NCI-H1436 (cell line): ENCODE results near the gene HMOX2.

Source experiments
- DNase-seq: peaks from one replicate; lab custom pipeline; 2025; lab: John Stamatoyannopoulos, UW

Gene HMOX2

DNA sequence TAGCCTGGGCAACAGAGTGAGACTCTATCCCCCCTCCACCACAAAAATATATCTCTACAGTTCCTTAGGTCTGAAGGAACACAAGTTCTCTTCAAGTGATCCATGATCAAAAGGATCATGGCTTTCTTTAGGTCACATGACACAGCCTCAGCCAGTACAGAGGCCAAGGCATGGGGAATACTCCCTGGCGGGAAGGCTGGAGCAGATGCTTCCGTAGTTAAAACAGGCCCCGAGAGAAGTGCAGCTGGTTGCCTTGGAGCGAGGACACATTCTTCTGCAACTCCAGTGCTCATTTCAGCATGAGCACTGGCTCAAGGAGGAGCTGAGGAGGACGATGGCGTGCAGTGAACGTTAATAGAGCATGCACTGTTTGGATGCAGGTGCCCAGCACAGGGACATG is 48.9 kb downstream of the HMOX2 start:
- DNase-seq, result no peak

DNA sequence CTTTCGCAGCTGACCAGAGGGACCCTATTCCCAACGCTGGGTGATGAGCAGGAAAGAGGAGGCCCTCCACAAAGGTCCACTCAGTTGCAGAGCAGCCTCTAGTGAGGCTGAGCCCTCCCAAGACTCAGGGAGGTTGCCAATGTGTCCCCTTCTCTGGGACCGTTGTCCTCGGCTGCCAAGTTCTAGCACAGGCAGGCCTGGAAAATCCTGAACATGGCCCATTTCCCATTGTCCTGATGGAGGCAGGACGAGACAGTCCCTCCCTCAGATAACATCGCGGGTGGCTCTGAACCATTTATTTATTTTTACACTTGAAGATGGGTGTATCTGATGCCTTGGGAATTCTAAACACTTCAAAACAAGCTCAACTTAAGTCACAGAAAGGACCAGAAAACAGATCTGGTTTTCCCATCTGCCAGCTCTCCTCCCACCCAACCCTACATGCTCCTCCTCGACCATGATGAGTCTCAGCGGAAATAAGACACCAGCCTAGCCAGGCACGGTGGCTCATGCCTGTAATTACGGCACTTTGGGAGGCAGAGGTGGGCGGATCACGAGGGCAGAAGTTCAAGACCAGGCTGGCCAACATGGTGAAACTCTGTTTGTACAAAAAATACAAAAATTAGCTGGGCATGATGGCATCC is 49.6 kb downstream of the HMOX2 start:
- DNase-seq, result no peak

DNA sequence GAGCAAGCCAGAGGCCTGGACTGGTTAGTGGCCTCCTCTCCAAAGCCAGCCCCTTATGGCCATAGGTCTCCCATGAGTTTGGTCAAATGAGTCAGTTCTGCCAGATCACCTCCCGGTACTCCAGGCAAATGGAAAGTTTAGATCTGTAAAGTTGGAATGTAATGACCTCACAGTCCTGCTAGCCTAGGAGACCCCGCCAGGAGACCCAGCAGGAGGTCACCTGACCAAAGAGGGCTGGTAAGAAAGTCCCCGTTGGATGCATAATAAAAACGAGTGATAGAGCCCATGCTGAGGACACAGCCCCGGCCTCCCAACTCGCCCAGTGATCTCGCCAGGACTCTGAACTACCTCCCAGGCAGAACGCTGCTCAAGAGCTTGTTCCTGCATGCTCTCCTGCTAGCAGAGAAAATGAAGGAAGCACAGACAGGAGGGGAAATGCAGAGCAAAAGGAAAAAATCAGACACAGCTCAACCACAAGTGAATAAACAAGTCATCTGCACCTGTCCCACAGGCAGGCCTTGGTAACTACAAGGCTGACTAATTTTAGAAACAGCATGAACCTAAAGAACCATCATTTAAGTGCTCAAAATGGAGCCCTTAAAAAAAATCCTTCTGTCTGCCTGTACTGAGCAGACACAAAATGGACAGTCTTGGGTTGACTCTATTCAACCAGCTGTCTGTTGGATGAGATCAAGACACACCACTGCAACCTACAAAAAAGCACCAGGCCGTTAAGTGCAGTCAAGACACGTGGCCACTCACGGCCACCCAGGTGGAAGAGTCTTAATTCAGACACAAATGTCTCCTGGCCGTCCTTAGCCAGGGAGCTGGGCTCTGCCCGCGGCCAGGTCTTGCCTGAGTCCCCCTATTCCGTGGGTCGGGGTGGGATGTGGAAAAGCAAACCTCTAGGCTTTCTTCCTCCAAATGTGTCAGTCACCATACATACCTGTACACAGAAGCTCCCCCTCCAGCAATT is 53.2 kb downstream of the HMOX2 start:
- no peak for DNase-seq

DNA sequence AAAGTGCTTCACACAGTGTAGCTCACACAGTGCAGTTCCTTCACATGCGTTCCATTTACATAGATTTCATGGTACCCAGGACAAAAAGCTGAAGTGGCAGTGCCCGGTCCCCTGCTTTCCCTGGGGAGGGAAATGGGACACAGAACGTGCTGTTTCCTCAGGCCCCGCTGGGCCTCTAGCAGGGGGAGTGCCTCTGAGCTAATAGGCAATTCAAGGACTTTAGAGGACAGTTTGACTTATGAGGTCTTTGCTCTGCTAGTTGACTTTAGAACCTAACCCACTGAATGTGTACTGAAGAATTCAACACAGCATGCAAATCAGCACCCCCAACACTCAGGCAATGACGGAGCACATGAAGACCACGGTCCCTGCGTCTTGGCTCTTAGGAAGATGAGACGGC is 55.6 kb downstream of the HMOX2 start:
- no peak for DNase-seq

DNA sequence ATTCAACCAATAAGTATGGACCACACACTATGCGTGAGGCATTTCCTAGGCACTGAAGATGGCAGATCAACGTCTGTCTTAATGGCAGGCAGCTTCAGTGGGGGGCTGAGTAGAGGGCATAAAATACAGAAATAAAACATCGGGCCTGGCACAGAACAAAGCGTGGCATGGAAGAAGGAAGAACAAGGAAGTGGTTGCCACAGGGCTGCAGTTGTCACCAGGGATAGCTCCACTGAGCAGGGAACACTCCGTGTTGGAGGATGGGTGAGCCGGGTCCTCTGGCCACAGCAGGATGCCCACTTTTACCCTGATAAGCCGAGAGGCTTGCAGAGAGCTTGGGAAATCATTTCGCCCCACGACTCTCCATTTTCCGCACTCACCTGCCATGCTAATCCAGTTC is 56.0 kb downstream of the HMOX2 start:
- no peak for DNase-seq

DNA sequence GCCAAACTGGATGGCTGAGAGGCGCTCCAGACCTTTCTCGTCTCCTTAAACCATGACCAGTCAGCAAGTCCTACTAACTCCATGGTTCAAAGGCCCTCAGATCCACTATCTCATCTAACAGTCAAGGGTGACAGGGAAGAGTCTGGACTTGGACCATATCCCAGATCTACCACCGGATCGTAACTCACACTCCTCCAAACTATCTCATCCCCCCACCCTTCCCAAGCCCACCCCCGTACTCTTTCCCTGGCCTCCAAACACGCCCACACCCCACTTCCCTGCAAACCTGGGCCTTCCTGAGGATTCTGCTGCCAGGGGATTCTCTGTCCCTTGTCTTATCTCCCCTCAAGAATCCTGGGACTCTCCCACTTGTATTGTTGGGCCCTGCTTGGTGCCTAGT is 57.3 kb downstream of the HMOX2 start:
- DNase-seq, result no peak

DNA sequence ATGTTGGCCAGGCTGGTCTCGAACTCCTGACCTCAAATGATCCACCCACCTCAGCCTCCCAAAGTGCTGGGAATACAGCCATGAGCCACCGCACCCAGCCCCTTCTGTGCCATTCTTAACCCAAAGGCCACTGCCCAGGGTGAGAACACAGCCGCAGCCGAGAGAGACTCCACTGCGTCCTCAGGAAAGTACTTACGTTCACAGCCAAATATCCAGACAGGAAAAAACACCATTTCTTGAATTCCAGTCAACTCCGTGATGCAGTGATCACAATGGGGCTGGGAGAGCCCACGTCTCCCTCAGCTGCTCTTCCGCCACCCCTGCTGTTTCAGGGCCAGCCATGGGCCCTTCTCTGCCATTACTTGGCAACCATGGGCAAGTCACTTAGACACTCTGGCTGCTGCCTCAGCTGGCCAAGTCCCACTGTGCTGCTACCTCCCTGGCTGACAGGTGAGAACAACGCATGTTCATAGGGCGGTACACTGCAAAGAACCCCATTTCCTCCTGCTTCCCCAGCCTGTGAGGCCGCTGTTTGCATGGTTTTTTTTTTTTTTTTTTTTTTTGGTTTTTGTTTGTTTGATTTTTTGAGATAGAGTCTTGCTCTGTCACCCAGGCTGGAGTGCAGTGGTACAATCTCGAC is 58.1 kb downstream of the HMOX2 start:
- DNase-seq, result no peak

DNA sequence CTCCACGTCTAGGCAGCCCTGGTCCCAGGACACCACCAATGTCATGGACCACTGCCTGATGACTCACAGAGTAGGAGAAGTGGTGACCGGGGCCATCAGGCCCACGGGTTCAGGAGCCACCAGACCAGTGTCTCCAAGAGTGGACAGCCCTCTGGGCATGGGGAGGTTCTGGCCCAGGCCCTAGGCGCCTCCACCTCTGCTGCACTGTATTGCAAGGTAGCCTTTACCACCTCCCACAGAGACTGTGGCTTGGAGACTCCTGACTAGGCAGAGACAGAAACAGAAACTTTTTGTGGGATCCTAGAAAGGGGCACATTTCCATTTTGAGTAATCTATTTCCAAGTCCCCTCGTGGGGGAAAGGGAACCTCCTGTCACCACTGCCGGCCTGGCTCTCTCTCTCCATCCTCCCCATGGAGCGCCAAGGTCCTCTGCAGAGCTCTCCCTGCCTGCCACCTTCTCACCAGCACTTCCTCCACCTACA is 59.5 kb downstream of the HMOX2 start:
- DNase-seq, result no peak

DNA sequence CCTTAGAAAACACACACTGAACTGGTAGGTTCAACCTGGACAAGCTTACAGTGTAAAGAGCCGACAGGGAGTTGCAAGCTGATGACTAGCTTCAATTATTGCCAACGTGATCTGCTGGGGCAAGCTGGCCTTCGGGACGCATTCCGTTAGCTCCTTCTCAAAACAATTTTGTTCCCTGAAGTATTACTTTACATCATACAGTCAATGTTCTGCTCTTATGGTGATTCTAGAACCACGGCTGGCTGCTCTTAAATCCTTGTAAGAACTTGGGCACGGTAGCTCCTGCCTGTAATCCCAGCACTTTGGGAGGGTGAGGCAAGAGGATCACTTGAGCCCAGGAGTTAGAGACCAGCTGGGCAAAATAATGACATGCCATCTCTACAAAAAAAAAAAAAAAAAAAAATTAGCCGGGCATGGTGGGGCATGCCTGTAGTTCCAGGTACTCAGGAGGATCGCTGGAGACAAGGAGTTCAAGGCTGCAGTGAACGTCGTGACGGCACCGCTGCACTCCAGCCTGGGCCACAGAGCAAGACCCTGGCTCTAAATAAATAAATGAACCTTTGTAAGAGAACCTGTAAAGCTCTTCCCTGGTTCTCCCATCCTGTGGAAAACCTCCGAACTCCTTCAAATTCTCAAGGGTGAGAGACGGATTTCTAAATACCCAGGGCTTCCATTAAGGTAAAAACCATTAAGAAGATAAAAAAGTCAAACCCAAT is 60.4 kb downstream of the HMOX2 start:
- no peak for DNase-seq

DNA sequence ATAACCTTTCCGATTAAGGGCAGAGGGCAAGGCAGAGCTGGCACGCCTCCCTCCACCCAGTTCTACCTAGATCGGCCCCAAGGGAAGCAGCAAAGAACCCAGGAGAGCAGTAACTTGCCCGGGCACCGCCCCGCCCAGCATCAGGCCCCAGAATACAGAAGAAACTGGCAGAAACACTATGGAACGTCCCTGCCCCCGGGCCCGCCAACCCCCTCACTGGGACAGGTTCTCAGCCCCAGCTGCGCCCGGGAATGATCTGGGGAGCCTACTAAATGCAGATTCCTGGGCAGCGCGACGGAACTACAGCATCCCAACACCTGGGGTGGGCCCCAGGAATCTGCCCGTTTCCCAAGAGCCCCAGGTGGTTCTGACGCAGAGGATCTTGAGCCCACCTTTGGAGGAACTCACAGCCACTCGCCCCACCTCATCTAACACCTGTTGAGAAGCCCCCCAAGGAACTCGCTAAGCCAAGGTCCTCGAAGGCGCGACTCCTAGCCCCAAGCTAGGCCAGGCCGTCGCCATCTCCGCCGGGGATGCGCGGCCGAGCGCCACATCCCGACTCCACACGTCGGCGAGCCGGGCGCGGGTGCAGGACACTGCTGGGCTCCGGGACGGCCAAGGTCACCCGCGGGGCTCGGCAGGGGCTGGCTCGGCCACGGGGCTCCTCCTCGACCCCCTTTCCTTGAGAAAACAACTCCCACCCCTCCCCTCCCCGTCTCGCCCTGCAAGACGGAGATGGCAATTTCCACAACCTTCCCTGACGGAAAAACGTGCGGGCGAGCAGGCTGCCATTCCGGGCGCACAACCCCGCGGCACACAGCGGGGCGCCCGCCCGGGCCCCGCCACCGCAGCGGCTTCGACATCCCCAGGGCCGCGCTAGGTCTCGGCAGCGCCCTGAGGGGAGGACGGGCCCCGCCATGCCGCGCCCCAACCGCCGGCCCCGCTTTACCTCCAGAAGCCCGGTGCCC is 61.5 kb downstream of the HMOX2 start:
- DNase-seq, result no peak

DNA sequence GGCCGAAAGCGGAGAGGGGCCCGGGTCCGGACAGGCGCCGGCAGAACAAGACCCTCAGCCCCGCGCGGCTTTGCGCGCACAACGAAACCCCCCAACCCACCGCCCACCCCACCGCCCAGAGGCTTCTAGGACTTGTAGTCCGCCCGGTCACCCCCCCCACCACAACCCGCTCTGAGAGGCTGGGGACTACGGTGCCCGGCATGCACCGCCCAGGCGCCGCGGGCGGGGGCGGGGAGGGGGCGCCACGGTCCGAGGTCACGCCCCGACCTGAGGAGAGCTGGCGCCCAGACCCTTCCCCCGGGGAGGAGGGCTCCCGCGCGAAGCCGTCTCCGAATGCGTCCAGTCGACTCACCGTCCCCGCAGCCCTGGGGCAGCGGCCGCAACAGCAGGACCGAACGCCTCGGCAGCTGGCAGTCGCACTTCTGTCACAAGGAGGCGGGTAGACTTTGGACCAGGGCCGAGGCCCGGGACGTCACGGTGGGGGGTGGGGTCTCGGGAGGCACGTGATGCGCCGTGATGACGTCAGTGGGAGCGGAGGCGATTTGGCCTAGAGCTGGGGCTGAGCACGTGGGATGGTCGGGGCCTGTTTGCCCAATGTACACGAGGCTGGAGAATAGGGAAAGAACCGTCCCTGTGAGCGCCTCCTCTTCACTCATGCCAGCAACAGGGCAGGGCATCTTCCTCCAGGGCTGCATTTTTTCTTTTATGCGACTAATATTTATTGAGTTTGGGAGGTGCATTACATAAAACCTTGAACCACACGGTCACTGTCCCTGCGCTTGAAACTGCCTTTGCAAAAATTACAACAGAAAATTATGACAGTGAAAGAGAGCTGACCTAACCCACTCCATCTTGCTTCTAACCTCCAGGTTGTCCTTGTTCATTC is 62.4 kb downstream of the HMOX2 start, which contains the start of gene CDIP1:
Gene CDIP1 (minus strand): TSS at position 424 of the 886 bp plus-strand sequence. CDS start 24,643 bp downstream, outside the sequence.
- DNase-seq, result peak; percentile 85

DNA sequence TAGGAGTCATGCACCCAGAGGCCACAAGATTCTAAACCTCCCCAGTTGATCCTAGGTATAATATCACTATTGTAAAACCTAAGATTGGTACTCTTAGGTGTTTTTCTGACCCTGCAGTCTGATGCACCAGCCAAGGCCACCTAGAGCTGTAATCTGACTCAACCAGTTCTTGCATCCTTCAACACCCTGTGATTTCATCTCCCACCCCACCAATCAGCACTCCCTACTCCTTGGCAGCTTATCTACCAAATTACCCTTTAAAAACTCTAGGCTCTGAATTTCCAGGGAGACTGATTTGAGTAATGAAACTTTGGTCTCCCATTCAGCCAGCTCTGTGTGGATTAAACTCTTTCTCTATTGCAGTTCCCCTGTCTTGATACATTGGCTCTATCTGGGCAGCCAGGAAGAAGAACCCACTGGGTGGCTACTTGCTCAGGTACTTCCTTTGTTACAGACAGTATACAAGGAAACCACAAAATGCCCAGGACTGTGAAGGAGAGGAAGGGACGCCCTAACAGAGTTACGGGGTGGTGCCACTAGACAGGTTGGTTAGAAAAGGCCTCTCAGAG is 63.6 kb downstream of the HMOX2 start:
- DNase-seq, result no peak

DNA sequence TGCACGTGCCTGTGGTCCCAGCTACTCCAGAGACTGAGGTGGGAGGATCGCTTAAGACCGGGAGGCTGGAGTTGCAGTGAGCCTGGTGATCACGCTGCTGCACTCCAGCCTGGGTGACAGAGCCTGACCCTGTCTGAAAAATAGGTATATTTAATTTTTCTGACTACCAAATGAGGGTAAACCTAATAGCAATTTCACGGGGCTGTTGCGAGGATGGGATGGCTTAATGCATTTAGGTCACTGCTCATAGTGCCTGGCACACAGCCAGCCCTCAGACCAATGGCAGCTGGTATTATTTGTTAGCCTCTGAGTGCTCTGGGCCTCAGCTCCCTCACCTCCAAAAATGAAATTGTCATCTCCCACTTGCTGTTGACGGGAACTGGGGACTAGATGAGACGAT is 68.3 kb downstream of the HMOX2 start:
- no peak for DNase-seq

DNA sequence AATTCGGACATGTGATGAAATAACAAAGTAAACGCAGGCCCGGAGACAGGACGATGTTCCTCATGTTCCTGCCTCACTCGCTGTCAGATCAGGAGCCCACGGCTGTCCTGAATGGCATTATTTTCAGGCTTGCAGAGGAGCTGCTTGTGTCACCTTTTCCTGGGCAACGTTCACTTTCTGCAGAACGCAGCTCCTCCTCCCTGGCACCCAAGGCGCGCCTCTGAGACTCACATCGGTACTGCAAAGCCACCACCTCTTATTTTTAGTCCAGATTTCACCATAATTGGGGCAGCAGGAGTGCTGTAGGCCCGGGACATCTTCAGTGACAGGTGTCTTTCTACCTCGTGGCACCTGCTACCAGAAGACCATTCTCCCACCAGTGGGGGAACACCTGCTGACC is 71.9 kb downstream of the HMOX2 start:
- DNase-seq, result no peak

DNA sequence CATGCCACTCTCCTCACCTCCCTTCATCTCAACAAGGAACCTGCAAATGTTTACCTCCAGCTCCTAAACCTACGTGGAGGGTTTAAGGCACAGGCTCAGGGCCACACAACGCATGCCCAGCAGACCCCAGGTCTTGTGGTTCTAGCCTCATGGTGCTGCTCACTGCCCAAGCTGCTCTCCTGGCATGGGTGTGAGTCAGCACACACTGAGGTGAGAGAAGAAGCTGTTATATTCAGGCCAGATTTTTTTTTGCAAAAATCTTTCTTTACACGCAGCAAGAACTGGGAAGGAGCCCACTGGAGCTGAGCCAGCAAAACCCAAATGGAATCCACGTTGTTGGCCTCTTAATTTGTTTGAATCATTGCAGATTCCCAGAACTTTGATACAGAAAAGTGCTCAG is 74.4 kb downstream of the HMOX2 start:
- no peak for DNase-seq

DNA sequence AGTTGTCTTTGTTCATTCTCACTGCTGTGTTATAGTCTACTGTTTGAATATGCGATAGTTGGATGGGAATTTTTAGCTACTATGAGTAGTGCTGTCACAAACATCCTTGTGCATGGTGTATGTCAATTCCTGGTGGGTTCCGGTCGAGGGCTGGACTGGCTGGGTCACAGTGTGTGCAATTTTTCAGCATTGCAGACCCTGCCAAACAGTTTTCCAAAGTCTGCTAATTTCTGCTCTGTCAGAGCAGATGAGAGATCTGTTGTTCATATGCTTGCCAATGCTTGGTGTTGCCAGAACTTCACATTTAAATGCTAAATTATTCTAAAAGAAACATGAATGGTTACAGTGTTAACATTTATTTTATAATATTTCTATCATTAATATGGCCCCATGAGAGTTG is 76.3 kb downstream of the HMOX2 start:
- no peak for DNase-seq

DNA sequence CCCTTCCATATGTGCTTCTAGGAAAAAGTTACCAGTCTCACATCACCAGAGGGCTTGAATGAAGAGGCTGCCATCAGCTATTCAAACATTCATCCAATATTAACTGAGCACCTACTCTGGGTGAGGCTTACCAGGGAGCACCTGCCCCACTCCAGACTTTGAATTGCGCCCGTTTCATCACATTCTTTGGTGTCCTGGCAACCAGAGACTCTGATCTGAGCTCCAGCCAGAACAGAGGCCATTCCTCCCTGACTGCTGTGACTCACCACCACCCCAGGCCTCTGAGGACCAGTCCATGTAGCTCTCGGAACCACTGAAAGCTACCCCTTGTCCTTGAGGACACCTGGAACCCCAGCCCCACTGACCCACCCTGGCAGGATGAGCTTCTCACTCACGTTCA is 79.9 kb downstream of the HMOX2 start, which contains the start of gene C16orf96:
Gene C16orf96 (plus strand): TSS at position 229 of the 400 bp plus-strand sequence. CDS start 150 bp downstream, at position 379.
- no peak for DNase-seq

DNA sequence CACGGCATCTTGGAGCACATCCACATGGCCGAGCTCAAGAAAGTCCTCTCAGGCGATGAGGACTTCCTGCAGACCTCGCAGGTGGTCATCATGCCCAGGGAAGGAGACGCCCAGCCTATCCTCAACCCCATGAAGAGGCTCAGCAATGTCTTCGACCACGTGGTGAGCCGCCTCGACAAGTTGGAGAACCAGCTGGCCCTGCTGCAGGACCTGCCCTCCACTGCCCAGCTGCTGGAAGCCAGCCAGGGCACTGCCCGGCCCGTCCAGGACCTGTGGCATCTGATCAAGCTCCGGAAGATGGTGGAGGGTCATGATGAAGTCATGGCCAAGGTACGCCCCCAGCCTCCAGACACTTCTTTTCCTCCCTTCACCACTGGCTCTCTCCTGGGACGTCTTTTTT is 80.4 kb downstream of the HMOX2 start:
- DNase-seq, result no peak

DNA sequence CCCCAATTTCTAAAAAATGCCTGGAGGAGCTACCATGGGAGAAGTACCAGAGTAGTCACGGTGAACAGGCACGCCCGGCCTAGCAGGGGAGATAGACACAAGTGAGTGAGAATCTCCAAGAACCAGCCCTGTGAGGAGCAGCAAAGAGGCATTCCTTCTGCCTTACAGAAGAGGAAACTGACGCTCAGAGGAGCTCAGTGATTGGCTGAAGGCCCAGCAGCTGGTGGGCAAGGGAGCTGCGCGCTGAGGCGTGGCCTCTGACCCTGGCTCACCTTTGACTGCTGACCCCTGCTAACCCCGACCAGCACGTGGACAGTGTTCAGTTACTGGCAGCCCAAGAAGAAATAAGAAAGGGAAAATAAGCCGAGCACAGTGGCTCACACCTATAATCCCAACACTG is 81.8 kb downstream of the HMOX2 start:
- DNase-seq, result no peak
